Astrocyte (in vitro differentiated cells and primary cell): ENCODE measurements around the gene TEX14. TPM values are rescaled to one million over a fixed set of nuclear protein-coding genes. Genes with fewer than 3 reads are reported as not detected.

Source experiments
- DNase-seq: peaks from one replicate; pipeline ENCODE4 v3.0.0-alpha.2; 2010; ENCODE audit warnings: low read depth
- FAIRE-seq: peaks from 2 replicates; lab custom pipeline; 2011; peaks lifted over from hg19 to GRCh38; lab: Jason Lieb, UNC
- H2AFZ ChIP-seq: 2 replicates; pipeline ENCODE4 v1.6.0; 2012; ENCODE audit warnings: low read depth, low read length, inconsistent platforms
- H3K27ac ChIP-seq: 2 replicates; pipeline ENCODE4 v1.5.1; 2011; ENCODE audit warnings: low read depth, low read length, inconsistent platforms
- H3K27me3 ChIP-seq: 2 replicates; pipeline ENCODE4 v1.6.0; 2011; ENCODE audit warnings: low read length, inconsistent platforms; ENCODE audit not compliant: insufficient read depth
- H3K36me3 ChIP-seq: 2 replicates; pipeline ENCODE4 v1.5.1; 2011; ENCODE audit warnings: low read length, inconsistent platforms; ENCODE audit not compliant: insufficient read depth
- H3K4me1 ChIP-seq: 2 replicates; pipeline ENCODE4 v1.5.1; 2011; ENCODE audit warnings: low read length, inconsistent platforms; ENCODE audit not compliant: insufficient read depth
- H3K4me2 ChIP-seq: 2 replicates; pipeline ENCODE4 v1.6.0; 2012; ENCODE audit warnings: low read length, inconsistent platforms
- H3K4me3 ChIP-seq: 2 replicates; pipeline ENCODE4 v1.5.1; 2011; ENCODE audit warnings: low read depth, mild to moderate bottlenecking, low read length, inconsistent platforms; ENCODE audit not compliant: insufficient read depth
- H3K79me2 ChIP-seq: 2 replicates; pipeline ENCODE4 v1.6.0; 2012; ENCODE audit warnings: mild to moderate bottlenecking, low read length, inconsistent platforms; ENCODE audit not compliant: insufficient read depth
- H3K9ac ChIP-seq: 2 replicates; pipeline ENCODE4 v1.6.0; 2012; ENCODE audit warnings: mild to moderate bottlenecking, low read length, inconsistent platforms
- H3K9me3 ChIP-seq: 2 replicates; pipeline ENCODE4 v1.5.1; 2012; ENCODE audit warnings: low read depth, mild to moderate bottlenecking, low read length, inconsistent platforms; ENCODE audit not compliant: insufficient read depth
- H4K20me1 ChIP-seq: 2 replicates; pipeline ENCODE4 v1.6.0; 2012; ENCODE audit warnings: low read length, inconsistent platforms; ENCODE audit not compliant: insufficient read depth
- H3K27ac Mint-ChIP-seq: one replicate; pipeline ENCODE4 v1.8.0; 2021; ENCODE audit warnings: mild to moderate bottlenecking, mixed read lengths; ENCODE audit not compliant: unreplicated experiment
- H3K27me3 Mint-ChIP-seq: one replicate; pipeline ENCODE4 v1.8.0; 2021; ENCODE audit warnings: low read depth, mixed read lengths; ENCODE audit not compliant: unreplicated experiment
- H3K36me3 Mint-ChIP-seq: one replicate; pipeline ENCODE4 v1.8.0; 2021; ENCODE audit warnings: low read depth, mixed read lengths; ENCODE audit not compliant: unreplicated experiment
- H3K4me1 Mint-ChIP-seq: one replicate; pipeline ENCODE4 v1.8.0; 2021; ENCODE audit warnings: low read depth, mixed read lengths; ENCODE audit not compliant: unreplicated experiment
- H3K4me3 Mint-ChIP-seq: one replicate; pipeline ENCODE4 v1.8.0; 2021; ENCODE audit warnings: mild to moderate bottlenecking, moderate library complexity, mixed read lengths; ENCODE audit not compliant: unreplicated experiment
- H3K9me3 Mint-ChIP-seq: one replicate; pipeline ENCODE4 v1.8.0; 2021; ENCODE audit warnings: mild to moderate bottlenecking, mixed read lengths; ENCODE audit not compliant: unreplicated experiment
- EZH2 ChIP-seq: IDR thresholded peaks from 2 replicates; pipeline ENCODE4 v1.6.1; 2012; ENCODE audit warnings: mild to moderate bottlenecking, low read length, inconsistent platforms; ENCODE audit not compliant: insufficient read depth
- total RNA-seq: library from RNA; stranded (reverse); gene quantifications from 2 replicates; pipeline ENCODE4 v1.2.1, GENCODE V29; 2021
- TF ChIP-seq, protein P1 (sequence below): IDR thresholded peaks from 2 replicates; pipeline ENCODE4 v1.5.1; 2011; ENCODE audit warnings: low read depth, mild to moderate bottlenecking, inconsistent platforms, low read length, moderate library complexity; ENCODE audit not compliant: insufficient read depth

Gene TEX14
- total RNA-seq, 1 donor from 2014 or later = 0.09 TPM

DNA sequence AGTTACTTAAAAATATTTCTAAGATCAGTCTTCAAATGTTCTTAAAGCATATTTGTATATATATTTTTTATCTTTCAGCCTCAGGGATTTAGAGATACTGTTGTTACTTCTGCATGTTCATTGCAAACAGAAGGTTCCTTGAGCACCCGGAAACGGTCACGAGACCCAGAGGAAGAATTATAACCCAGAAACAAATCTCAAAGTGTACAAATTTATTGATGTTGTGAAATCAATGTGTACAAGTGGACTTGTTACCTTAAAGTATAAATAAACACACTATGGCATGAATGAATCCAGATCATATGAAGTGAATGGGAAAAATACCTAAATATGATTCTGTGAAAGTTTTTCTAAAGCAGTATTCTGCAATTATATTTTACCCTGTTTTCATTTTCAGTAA lies 42.2 kb upstream of the TEX14 start:
- no peaks in the 10 kb centered on the region for H3K4me1 Mint-ChIP-seq
- TF ChIP-seq, protein P1, sequence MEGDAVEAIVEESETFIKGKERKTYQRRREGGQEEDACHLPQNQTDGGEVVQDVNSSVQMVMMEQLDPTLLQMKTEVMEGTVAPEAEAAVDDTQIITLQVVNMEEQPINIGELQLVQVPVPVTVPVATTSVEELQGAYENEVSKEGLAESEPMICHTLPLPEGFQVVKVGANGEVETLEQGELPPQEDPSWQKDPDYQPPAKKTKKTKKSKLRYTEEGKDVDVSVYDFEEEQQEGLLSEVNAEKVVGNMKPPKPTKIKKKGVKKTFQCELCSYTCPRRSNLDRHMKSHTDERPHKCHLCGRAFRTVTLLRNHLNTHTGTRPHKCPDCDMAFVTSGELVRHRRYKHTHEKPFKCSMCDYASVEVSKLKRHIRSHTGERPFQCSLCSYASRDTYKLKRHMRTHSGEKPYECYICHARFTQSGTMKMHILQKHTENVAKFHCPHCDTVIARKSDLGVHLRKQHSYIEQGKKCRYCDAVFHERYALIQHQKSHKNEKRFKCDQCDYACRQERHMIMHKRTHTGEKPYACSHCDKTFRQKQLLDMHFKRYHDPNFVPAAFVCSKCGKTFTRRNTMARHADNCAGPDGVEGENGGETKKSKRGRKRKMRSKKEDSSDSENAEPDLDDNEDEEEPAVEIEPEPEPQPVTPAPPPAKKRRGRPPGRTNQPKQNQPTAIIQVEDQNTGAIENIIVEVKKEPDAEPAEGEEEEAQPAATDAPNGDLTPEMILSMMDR = no peak
- no peak for TF ChIP-seq EZH2
- no peaks in the 10 kb centered on the region for H3K36me3 ChIP-seq
- H2AFZ ChIP-seq = no peak overlapping the region
- no peak overlapping the region for H3K9ac ChIP-seq
- no peak overlapping the region for H3K27ac ChIP-seq
- H3K27me3 ChIP-seq = no peaks in the 10 kb centered on the region
- no peak for DNase-seq
- H3K4me3 Mint-ChIP-seq = no peak overlapping the region
- H3K4me2 ChIP-seq = no peak overlapping the region
- FAIRE-seq = no peak
- no peak overlapping the region for H3K4me3 ChIP-seq
- H3K79me2 ChIP-seq = no peaks in the 10 kb centered on the region
- no peak overlapping the region for H3K27ac Mint-ChIP-seq
- H3K9me3 ChIP-seq = no peaks in the 10 kb centered on the region
- H4K20me1 ChIP-seq = no peaks in the 10 kb centered on the region
- H3K27me3 Mint-ChIP-seq = no peaks in the 10 kb centered on the region
- H3K9me3 Mint-ChIP-seq = no peaks in the 10 kb centered on the region
- no peaks in the 10 kb centered on the region for H3K36me3 Mint-ChIP-seq
- H3K4me1 ChIP-seq = no peaks in the 10 kb centered on the region

- Histone ChIP-seq H3K4me2 (no peak overlapping the region), H4K20me1 (no peaks in the 10 kb centered on the region), H3K4me3 (no peak overlapping the region), H3K79me2 (no peaks in the 10 kb centered on the region), H3K27ac (no peak overlapping the region), H3K9me3 (no peaks in the 10 kb centered on the region), H3K4me1 (no peaks in the 10 kb centered on the region), H3K36me3 (no peaks in the 10 kb centered on the region), H3K9ac (no peak overlapping the region), H3K27me3 (no peaks in the 10 kb centered on the region), H2AFZ (no peak overlapping the region)
- no peak for TF ChIP-seq EZH2
- TF ChIP-seq, protein P1 = no peak
- Mint-ChIP-seq H3K27me3 (no peaks in the 10 kb centered on the region), H3K27ac (no peak overlapping the region), H3K36me3 (no peaks in the 10 kb centered on the region), H3K4me1 (no peaks in the 10 kb centered on the region), H3K9me3 (no peaks in the 10 kb centered on the region), H3K4me3 (no peak overlapping the region)
- DNase-seq (no peak), FAIRE-seq (no peak)
Observed at GRCh38 chr17:58730937-58731336, 39.1 kb upstream of the TEX14 start.

- Histone ChIP-seq H3K27ac (no peak overlapping the region), H3K4me1 (no peaks in the 10 kb centered on the region), H4K20me1 (no peaks in the 10 kb centered on the region), H3K4me3 (no peak overlapping the region), H3K9ac (no peak overlapping the region), H3K4me2 (no peak overlapping the region), H3K9me3 (no peaks in the 10 kb centered on the region), H3K79me2 (no peaks in the 10 kb centered on the region), H2AFZ (no peak overlapping the region), H3K36me3 (no peaks in the 10 kb centered on the region), H3K27me3 (no peaks in the 10 kb centered on the region)
- DNase-seq (peak; percentile 20), FAIRE-seq (no peak)
- no peaks in the 10 kb centered on the region for H3K27me3 Mint-ChIP-seq
- TF ChIP-seq, protein P1 = no peak
- no peak for TF ChIP-seq EZH2
- H3K9me3 Mint-ChIP-seq = no peaks in the 10 kb centered on the region
- H3K27ac Mint-ChIP-seq = no peak overlapping the region
- H3K36me3 Mint-ChIP-seq = no peaks in the 10 kb centered on the region
- no peaks in the 10 kb centered on the region for H3K4me1 Mint-ChIP-seq
- H3K4me3 Mint-ChIP-seq = no peak overlapping the region
Observed at GRCh38 chr17:58728798-58729197, 37.0 kb upstream of the TEX14 start.
